Esophagus squamous epithelium (tissue), 5 donors: ENCODE results near the gene FAM120AOS. TPM values are rescaled to one million over a fixed set of nuclear protein-coding genes. Genes with fewer than 3 reads are reported as not detected.

Experiments used
- DNase-seq: peaks from one replicate; lab custom pipeline; 2025; lab: John Stamatoyannopoulos, UW
- H3K27ac ChIP-seq, 4 donors: fragments of 200-600 bp; sonication (generic); one replicate each; pipeline ENCODE4 v1.5.1; 2016 to 2019; ENCODE audit warnings: mild to moderate bottlenecking in 1 of 4
- H3K27me3 ChIP-seq, 4 donors: fragments of 200-600 bp; sonication (generic); 1 replicate in 3 of 4; 2 replicates in 1 of 4; pipeline versions ENCODE4 v1.5.1 to v1.6.0; 2017 to 2021; ENCODE audit warnings: antibody characterized with exemption in 1 of 4
- H3K36me3 ChIP-seq, 3 donors: fragments of 200-600 bp; sonication (generic); one replicate each; pipeline ENCODE4 v1.5.1; 2016 to 2019
- H3K4me1 ChIP-seq, 3 donors: fragments of 200-600 bp; sonication (generic); one replicate each; pipeline ENCODE4 v1.5.1; 2017 to 2019
- H3K4me3 ChIP-seq, 4 donors: fragments of 200-600 bp; sonication (generic); 1 replicate in 3 of 4; 2 replicates in 1 of 4; pipeline ENCODE4 v1.5.1; 2016 to 2019; ENCODE audit warnings: mild to moderate bottlenecking in 2 of 4, moderate library complexity in 1 of 4
- H3K9me3 ChIP-seq, 3 donors: fragments of 200-600 bp; sonication (generic); one replicate each; pipeline ENCODE4 v1.5.1; 2016 to 2019
- POLR2A ChIP-seq, 4 donors: fragments of 450-650 bp; IDR thresholded peaks; one replicate each; pipeline ENCODE4 v1.6.1; 2017; ENCODE audit warnings: antibody characterized with exemption in 4 of 4, mild to moderate bottlenecking in 4 of 4, moderate library complexity in 3 of 4
- WGBS, 2 donors: methylation state at CpG; one replicate each; pipeline ENCODE4 v1.1.5; 2018; 5-methylcytosine and 5-hydroxymethylcytosine counted together
- intact Hi-C: fragments of 100-400 bp; cut with DNase I; formaldehyde crosslinking; loops from one replicate; pipeline ENCODE4 v1.15.0; 2022
- total RNA-seq, 4 donors: library from RNA; depleted of rRNA; stranded (reverse); fragments of >200 nt; gene quantifications; one replicate each; pipeline ENCODE4 v1.1.0, GENCODE V29; 2016
- TF ChIP-seq, protein P1 (sequence below), 6 experiments: fragments of 450-650 bp in 4 of 6; fragments of 200-600 bp in 2 of 6; sonication (generic) in 2 of 6; IDR thresholded peaks; one replicate each; pipeline ENCODE4 v1.5.1; 2016 to 2019; ENCODE audit warnings: antibody characterized with exemption in 6 of 6, mild to moderate bottlenecking in 4 of 6, moderate library complexity in 4 of 6
- donor health status: DM: yes; HTN: yes; CAD: no.

The FAM120AOS gene
- total RNA-seq, 4 donors from 2014 or later = 18.0 to 33.6 (median 24.4) TPM

DNA sequence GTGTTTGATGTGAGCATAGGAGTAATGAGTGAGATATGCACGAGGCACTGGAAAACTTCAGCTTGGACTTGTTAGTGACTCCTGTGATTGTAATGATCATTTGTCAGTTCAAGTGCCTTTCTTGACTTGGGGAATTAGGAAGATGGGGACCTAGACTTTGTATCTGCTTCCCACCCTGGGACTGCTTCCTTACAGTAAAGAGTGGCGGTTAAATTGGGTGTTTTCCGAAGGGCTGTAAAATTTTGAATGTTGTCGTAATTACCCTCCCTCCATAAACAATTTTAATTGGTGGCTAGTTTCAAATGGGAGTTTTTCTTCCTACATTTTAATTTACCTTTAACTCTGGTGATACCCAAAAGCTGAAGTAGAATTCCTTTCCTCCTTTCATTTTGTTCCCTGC lies 23.5 kb upstream of the FAM120AOS start:
- intact Hi-C loops = no loop called here
- Histone ChIP-seq H3K4me3 (no peak overlapping the region), H3K9me3 (no peaks in the 10 kb centered on the region), H3K36me3 (peaks cover 0 to 59% (median 0%) of the 10 kb centered on the region in 3 donors), H3K27ac (no peak overlapping the region), H3K27me3 (no peaks in the 10 kb centered on the region), H3K4me1 (peaks cover 0 to 18% (median 0%) of the 10 kb centered on the region in 3 donors)
- no peak for TF ChIP-seq POLR2A (IDR thresholded peaks at IDR 0.05)
- TF ChIP-seq, protein P1, sequence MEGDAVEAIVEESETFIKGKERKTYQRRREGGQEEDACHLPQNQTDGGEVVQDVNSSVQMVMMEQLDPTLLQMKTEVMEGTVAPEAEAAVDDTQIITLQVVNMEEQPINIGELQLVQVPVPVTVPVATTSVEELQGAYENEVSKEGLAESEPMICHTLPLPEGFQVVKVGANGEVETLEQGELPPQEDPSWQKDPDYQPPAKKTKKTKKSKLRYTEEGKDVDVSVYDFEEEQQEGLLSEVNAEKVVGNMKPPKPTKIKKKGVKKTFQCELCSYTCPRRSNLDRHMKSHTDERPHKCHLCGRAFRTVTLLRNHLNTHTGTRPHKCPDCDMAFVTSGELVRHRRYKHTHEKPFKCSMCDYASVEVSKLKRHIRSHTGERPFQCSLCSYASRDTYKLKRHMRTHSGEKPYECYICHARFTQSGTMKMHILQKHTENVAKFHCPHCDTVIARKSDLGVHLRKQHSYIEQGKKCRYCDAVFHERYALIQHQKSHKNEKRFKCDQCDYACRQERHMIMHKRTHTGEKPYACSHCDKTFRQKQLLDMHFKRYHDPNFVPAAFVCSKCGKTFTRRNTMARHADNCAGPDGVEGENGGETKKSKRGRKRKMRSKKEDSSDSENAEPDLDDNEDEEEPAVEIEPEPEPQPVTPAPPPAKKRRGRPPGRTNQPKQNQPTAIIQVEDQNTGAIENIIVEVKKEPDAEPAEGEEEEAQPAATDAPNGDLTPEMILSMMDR (IDR thresholded peaks at IDR 0.05) = no peak
- no peak for DNase-seq
- 83 to 92% methylated on average over 4 of the region's 4 CpGs for WGBS, 2 donors

DNA sequence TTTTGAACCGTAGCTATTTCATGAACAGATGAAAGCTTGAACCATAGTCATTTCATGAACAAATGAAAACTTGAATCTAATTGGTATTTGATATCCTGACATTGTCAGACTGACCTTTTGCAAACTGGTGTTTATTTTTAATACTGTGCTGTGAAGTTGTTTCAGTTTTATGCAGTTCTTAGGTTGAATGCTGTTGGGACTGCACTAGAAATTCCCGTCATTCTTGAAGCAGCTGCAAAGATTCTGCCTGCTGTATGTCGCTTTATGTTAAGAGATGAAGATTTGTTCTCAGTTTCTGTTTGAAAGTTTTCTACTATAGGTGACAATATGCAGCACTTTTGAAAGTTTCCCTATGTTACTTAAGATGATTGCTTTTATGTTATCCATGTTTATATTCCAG lies 22.5 kb upstream of the FAM120AOS start:
- 65 to 80% methylated on average over 3 of the region's 3 CpGs for WGBS, 2 donors
- peaks cover 0 to 22% (median 0%) of the 10 kb centered on the region in 3 donors for H3K4me1 ChIP-seq
- intact Hi-C loops = no loop called here
- no peaks in the 10 kb centered on the region for H3K27me3 ChIP-seq
- no peaks in the 10 kb centered on the region for H3K9me3 ChIP-seq
- H3K27ac ChIP-seq = no peak overlapping the region
- no peak for DNase-seq
- no peak for TF ChIP-seq POLR2A (IDR thresholded peaks at IDR 0.05)
- TF ChIP-seq, protein P1 (IDR thresholded peaks at IDR 0.05) = no peak
- no peak overlapping the region for H3K4me3 ChIP-seq
- peaks cover 0 to 62% (median 0%) of the 10 kb centered on the region in 3 donors for H3K36me3 ChIP-seq

DNA sequence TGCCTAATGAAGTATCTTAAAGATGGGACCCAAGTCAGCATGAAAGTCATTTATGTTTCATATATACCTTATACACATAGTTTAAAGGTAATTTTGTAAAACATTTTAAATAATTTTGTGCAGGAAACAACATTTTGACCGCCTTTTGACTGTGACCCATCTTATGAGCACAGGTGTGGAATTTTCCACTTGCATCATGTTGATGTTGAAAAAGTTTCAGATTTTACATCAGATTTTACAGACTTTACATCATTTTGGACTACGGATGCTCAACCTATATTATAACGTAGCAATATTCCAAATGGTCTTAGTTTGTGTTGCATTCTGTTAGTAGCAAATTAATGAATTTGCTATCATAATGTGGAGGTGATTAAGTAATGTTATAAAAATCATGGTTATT lies 21.7 kb upstream of the FAM120AOS start:
- Histone ChIP-seq H3K9me3 (no peaks in the 10 kb centered on the region), H3K27ac (no peak overlapping the region), H3K27me3 (no peaks in the 10 kb centered on the region), H3K4me1 (peaks cover 0 to 29% (median 0%) of the 10 kb centered on the region in 3 donors), H3K4me3 (no peak overlapping the region), H3K36me3 (peaks cover 0 to 55% (median 0%) of the 10 kb centered on the region in 3 donors)
- TF ChIP-seq, protein P1 (IDR thresholded peaks at IDR 0.05) = no peak
- TF ChIP-seq POLR2A (IDR thresholded peaks at IDR 0.05) = no peak
- no peak for DNase-seq
- intact Hi-C loops = no loop called here
- 89 to 97% methylated on average over 3 of the region's 3 CpGs for WGBS, 2 donors

DNA sequence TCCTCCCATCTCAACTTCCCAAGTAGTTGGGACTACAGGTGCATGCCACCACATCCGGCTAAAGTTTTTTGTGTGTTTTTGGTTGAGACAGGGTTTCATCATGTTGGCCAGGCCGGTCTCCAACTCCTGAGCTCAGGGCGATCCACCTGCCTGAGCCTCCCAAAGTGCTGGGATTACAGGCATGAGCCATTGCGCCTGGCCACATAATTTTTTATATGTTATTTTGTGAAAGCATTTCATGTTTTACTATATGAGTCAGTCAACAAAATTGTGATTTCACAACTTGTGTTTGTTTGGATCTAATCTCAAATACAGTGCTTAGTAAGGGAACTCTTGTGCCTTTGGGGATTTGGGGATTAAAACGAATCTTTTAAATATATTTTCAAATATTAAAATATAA lies 20.0 kb upstream of the FAM120AOS start:
- WGBS, 2 donors = 41 to 46% methylated on average over 5 of the region's 5 CpGs

DNA sequence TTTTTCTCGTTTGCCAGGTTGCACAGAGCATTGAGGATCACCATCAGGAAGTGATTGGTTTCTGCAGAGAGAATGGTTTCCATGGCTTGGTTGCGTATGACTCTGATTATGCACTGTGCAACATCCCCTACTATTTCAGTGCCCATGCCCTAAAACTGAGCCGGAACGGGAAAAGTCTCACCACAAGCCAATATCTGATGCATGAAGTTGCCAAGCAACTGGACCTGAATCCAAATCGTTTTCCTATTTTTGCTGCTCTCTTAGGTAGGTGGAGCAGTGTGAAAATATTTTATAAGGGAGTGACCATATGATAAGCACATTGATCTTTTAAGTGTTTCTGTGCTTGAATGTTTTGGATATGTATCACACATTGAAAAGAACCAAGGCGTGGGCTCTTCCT lies 17.7 kb upstream of the FAM120AOS start:
- Histone ChIP-seq H3K4me3 (no peak overlapping the region), H3K27ac (no peak overlapping the region), H3K9me3 (no peaks in the 10 kb centered on the region), H3K27me3 (no peaks in the 10 kb centered on the region), H3K4me1 (peaks cover 27 to 67% (median 29%) of the 10 kb centered on the region in 3 donors), H3K36me3 (peaks cover 0 to 36% (median 0%) of the 10 kb centered on the region in 3 donors)
- no peak for DNase-seq
- no peak for TF ChIP-seq POLR2A (IDR thresholded peaks at IDR 0.05)
- TF ChIP-seq, protein P1 (IDR thresholded peaks at IDR 0.05) = no peak
- 76 to 77% methylated on average over 5 to 6 of the region's 6 CpGs for WGBS, 2 donors
- intact Hi-C loops = no loop called here

More for the DNA sequence above, 20.0 kb upstream of the FAM120AOS start:
- Histone ChIP-seq H3K27ac (no peak overlapping the region), H3K4me1 (peaks cover 8 to 45% (median 10%) of the 10 kb centered on the region in 3 donors), H3K27me3 (no peaks in the 10 kb centered on the region), H3K4me3 (no peak overlapping the region), H3K9me3 (no peaks in the 10 kb centered on the region), H3K36me3 (peaks cover 0 to 52% (median 0%) of the 10 kb centered on the region in 3 donors)
- DNase-seq = no peak
- intact Hi-C loops = no loop called here
- TF ChIP-seq POLR2A (IDR thresholded peaks at IDR 0.05) = no peak
- TF ChIP-seq, protein P1 (IDR thresholded peaks at IDR 0.05) = no peak
